RWPE1 (cell line): ENCODE results near the gene ORC5.
A peak's percentile ranks its signal among the peaks of the same experiment; 100 is the strongest.

Source experiments
- CTCF ChIA-PET: fragments of 350-600 bp; sonication (Branson Sonifier 250); formaldehyde crosslinking; extraction: SDS; loops from one replicate; lab custom pipeline; 2021; lab: Yijun Ruan, JAX
- POLR2A ChIA-PET: fragments of 400-600 bp; formaldehyde crosslinking; extraction: SDS; loops from one replicate; lab custom pipeline; 2020; ENCODE audit warnings: antibody characterized with exemption; ENCODE audit not compliant: low non-redundant PET; lab: Yijun Ruan, JAX
- DNase-seq: peaks from one replicate; pipeline ENCODE4 v3.0.0; 2012; ENCODE audit warnings: low spot score
- H3K27ac ChIP-seq: fragments of 450-650 bp; 2 replicates; pipeline ENCODE4 v1.5.1; 2017
- CTCF ChIP-seq: fragments of 450-650 bp; conservative IDR thresholded peaks from 2 replicates; pipeline ENCODE4 v1.5.1; 2017; ENCODE audit warnings: low read depth, mild to moderate bottlenecking

The ORC5 gene

GRCh38 chr7:104137511-104137910 lies 70.3 kb downstream of the ORC5 start:
- ChIA-PET POLR2A (no interaction called here), CTCF (interaction anchor here (0.8 kb wide), 1 partner anchor 725 kb away, joined by 3 read pairs; no protein-coding TSS in a partner anchor)
- no peak for TF ChIP-seq CTCF
- no peak overlapping the region for H3K27ac ChIP-seq
- no peak for DNase-seq

GRCh38 chr7:104136981-104137380 lies 70.8 kb downstream of the ORC5 start:
- POLR2A ChIA-PET, result no interaction called here
- no peak for DNase-seq
- CTCF ChIA-PET, result no interaction called here
- TF ChIP-seq CTCF, result no peak
- H3K27ac ChIP-seq, result no peak overlapping the region

- ChIA-PET CTCF (no interaction called here), POLR2A (no interaction called here)
- TF ChIP-seq CTCF, result no peak
- H3K27ac ChIP-seq, result no peak overlapping the region
- DNase-seq, result no peak
Measured at GRCh38 chr7:104136561-104136960, 71.3 kb downstream of the ORC5 start.

- no peak for DNase-seq
- TF ChIP-seq CTCF, result no peak
- ChIA-PET POLR2A (no interaction called here), CTCF (no interaction called here)
- no peak overlapping the region for H3K27ac ChIP-seq
Measured at GRCh38 chr7:104135760-104136558, 71.9 kb downstream of the ORC5 start.

GRCh38 chr7:104133238-104133637 lies 74.6 kb downstream of the ORC5 start:
- CTCF ChIA-PET, result interaction anchor here (0.6 kb wide), 2 partner anchors 35 to 158 kb away, joined by 3 to 4 read pairs; no protein-coding TSS in a partner anchor
- no peak for DNase-seq
- no peak overlapping the region for H3K27ac ChIP-seq
- TF ChIP-seq CTCF, result no peak
- POLR2A ChIA-PET, result no interaction called here

- CTCF ChIA-PET, result no interaction called here
- DNase-seq, result peak; percentile 66
- H3K27ac ChIP-seq, result no peak overlapping the region
- TF ChIP-seq CTCF, result no peak
- POLR2A ChIA-PET, result no interaction called here
Measured at GRCh38 chr7:104130726-104131125, 77.1 kb downstream of the ORC5 start.
